ENCODE results near the gene ZNF774.

The ZNF774 gene

DNA sequence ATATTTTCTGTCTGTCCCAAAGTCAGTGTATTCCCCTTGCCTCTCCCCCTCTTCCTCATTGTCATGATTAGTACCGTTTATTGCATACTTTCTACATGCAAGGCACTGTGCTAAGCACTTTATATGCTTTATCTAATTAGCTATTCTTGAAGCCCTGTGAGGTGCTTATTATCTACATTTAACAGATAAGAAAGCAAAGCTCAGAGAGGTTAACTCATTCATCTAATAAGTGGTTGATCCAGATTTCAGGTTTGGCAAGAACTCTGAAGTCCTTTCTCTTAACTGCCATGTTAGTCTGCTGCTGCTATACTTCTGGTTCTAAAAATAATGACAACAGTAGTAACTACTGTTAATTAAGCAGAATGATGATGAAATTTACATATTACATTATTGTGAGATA is 49.4 kb downstream of the ZNF774 start:
- TF ChIP-seq, protein P1, sequence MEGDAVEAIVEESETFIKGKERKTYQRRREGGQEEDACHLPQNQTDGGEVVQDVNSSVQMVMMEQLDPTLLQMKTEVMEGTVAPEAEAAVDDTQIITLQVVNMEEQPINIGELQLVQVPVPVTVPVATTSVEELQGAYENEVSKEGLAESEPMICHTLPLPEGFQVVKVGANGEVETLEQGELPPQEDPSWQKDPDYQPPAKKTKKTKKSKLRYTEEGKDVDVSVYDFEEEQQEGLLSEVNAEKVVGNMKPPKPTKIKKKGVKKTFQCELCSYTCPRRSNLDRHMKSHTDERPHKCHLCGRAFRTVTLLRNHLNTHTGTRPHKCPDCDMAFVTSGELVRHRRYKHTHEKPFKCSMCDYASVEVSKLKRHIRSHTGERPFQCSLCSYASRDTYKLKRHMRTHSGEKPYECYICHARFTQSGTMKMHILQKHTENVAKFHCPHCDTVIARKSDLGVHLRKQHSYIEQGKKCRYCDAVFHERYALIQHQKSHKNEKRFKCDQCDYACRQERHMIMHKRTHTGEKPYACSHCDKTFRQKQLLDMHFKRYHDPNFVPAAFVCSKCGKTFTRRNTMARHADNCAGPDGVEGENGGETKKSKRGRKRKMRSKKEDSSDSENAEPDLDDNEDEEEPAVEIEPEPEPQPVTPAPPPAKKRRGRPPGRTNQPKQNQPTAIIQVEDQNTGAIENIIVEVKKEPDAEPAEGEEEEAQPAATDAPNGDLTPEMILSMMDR (IDR thresholded peaks at IDR 0.05; ENCODE audit: borderline replicate concordance, control extremely low read depth, extremely low read depth, insufficient read depth, missing control alignments): no peak
- no peak for DNase-seq (ENCODE audit: low spot score)
- in situ Hi-C loops (cut with MboI; ENCODE audit: low sequenced_read_pairs, unreplicated experiment): no loop called here

DNA sequence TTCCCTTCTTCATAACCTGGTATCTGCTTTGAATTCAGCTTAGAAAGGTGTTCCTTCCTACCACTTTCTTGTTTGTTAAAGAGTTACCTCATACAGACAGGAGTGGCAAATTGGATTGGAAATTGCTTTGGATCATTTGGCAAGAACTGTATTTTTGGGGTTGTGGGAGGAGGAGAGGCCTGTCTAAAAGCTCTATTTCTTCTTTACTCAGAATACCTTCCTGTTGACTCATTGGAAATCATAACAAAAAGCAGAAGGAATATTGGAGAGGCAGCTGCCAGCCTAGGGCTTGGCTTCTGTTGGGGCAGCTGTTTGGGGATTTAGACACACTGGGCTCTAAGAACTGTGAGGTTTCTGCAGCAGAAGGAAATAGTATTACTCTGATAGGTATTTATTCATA is 50.1 kb downstream of the ZNF774 start:
- TF ChIP-seq, protein P1 (IDR thresholded peaks at IDR 0.05; ENCODE audit: borderline replicate concordance, control extremely low read depth, extremely low read depth, insufficient read depth, missing control alignments): no peak
- DNase-seq (ENCODE audit: low spot score): no peak
- in situ Hi-C loops (cut with MboI; ENCODE audit: low sequenced_read_pairs, unreplicated experiment): no loop called here

DNA sequence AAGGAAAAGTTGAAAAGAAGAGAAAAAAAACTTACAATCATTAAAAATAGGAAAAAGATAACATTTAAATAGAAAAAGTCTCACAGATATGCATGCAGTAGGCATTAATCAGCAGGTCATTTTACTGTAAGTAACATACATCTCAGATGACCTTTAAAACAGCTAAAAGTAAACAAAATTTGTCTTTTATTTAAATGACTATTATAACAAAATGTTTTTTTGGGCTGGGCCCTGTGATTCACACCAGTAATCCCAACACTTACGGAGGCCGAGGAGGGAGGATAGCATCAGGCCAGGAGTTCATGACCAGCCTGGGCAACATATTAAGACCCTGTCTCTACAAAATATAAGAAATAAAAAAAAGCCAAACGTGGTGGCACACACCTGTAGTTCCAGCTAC is 50.7 kb downstream of the ZNF774 start:
- DNase-seq (ENCODE audit: low spot score): no peak
- in situ Hi-C loops (cut with MboI; ENCODE audit: low sequenced_read_pairs, unreplicated experiment): no loop called here
- TF ChIP-seq, protein P1 (IDR thresholded peaks at IDR 0.05; ENCODE audit: borderline replicate concordance, control extremely low read depth, extremely low read depth, insufficient read depth, missing control alignments): no peak

DNA sequence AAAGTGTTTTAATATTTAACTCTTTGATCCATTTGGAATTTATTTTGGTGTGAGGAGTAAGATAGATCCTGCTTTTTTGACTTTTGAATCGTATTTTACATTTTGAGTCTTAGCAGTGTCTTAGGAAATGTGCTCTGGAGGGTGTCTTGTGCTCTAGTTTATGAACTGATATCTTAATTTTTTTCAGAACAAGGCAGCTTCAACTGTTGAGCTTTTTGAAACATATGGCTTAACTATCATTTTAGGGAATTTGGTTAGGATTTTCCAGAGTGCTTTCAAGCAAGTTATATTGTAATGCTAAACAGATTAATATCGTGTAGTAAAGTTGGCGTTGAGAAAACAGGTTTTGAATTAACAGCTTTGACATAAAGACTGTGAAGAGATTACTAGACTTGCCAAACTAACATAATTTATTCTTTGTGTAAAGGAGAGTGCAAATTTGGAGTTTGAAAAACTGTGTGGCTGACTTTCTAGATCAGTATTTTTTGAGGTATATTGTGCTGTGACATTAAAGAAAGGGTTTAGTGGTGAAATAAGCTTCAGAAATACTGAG is 53.0 kb downstream of the ZNF774 start:
- TF ChIP-seq, protein P1 (IDR thresholded peaks at IDR 0.05; ENCODE audit: borderline replicate concordance, control extremely low read depth, extremely low read depth, insufficient read depth, missing control alignments): no peak
- in situ Hi-C loops (cut with MboI; ENCODE audit: low sequenced_read_pairs, unreplicated experiment): no loop called here
- DNase-seq (ENCODE audit: low spot score): no peak

DNA sequence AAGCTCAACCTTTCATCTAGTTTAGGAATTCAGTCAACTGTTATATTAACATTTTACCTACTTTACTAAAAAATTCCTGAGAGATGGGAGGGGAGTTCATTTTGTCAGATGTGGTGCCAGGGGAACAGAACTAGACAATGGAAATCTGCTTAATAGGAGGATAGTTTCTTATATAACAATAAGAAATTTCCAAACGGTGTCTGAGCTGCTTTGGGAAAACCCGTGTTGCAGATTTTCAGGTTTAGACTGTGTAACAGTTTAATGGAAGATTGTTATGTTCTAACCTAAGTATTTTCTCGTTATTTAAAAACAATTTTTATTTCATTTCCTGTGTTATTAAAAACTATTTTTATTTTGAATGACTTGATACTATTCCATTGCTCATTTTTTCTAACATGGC is 55.3 kb downstream of the ZNF774 start:
- in situ Hi-C loops (cut with MboI; ENCODE audit: low sequenced_read_pairs, unreplicated experiment): no loop called here
- TF ChIP-seq, protein P1 (IDR thresholded peaks at IDR 0.05; ENCODE audit: borderline replicate concordance, control extremely low read depth, extremely low read depth, insufficient read depth, missing control alignments): no peak
- DNase-seq (ENCODE audit: low spot score): no peak

DNA sequence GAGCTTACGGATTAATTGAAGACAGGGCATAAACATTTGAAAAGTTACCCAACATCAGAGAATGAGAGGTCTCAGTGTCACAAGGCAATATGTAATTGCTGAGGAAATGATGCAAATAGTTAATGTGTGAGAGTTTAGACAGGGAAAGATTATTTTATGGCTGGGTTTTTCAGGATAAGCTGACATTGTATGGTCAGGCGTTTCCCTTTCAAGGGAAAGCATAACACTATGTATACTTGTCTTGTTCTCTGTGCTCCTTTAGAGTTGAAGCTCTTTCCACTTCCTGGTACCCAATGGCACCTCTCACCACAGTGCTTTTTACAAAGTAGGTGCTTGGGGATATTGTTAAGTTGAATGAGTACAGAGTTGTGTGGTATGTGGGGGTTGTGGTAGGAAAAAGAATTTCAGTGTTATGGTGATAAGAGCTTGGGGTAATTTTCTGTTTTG is 55.8 kb downstream of the ZNF774 start:
- in situ Hi-C loops (cut with MboI; ENCODE audit: low sequenced_read_pairs, unreplicated experiment): no loop called here
- TF ChIP-seq, protein P1 (IDR thresholded peaks at IDR 0.05; ENCODE audit: borderline replicate concordance, control extremely low read depth, extremely low read depth, insufficient read depth, missing control alignments): no peak
- DNase-seq (ENCODE audit: low spot score): no peak

All from GM13976 (cell line).